HEK293 (cell line): Measurements from ENCODE around the gene TTC22.

ENCODE experiments used
- ZNF221 ChIP-seq: fragments of 450-650 bp; formaldehyde crosslinking; IDR thresholded peaks from 2 replicates; pipeline ENCODE4 v1.5.1; 2017; ENCODE audit warnings: missing biosample characterization, missing genetic modification characterization, borderline replicate concordance
- ZNF416 ChIP-seq: fragments of 450-650 bp; formaldehyde crosslinking; IDR thresholded peaks from 2 replicates; pipeline ENCODE4 v1.5.1; 2016; ENCODE audit warnings: missing biosample characterization, missing genetic modification characterization
- ZNF596 ChIP-seq: fragments of 450-650 bp; IDR thresholded peaks from 2 replicates; pipeline ENCODE4 v1.5.0; 2018; ENCODE audit warnings: missing biosample characterization, mild to moderate bottlenecking, missing genetic modification characterization, moderate library complexity
- TF ChIP-seq, protein P1 (sequence below): fragments of 450-650 bp; formaldehyde crosslinking; IDR thresholded peaks from 2 replicates; pipeline ENCODE4 v1.5.1; 2017; ENCODE audit warnings: missing biosample characterization, missing genetic modification characterization

DNA sequence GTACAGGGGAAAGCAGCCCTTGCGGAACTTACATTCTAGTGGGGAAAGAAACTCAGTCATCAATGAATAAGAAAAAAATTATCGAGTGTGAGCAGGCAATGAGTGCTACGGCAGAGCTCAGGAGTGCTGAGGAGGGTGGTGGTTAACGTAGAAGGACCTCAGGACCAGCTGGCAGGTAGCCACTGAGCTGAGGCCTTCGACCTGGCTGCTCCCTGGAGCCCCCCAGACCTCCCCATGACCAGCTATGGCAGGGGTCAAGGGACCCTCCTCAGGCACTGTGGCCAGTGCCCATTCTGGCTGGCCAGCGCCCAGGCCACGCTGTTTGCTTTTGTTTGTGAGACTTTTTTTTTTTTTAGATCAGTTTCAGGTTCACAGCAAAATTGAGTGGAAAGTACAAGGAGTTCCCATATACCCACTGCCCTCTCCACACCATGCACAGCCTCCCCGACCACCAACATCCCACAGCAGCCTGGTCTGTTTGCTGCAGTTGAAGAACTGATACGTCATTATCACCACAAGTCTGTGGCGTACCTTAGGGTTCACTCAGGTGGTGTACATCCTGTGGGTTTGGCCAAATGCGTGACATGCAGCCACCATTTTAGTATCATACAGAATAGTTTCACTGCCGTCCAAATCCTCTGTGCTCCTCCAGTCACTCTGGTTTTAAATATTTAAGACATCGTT is 11.8 kb upstream of the TTC22 start:
- TF ChIP-seq, protein P1, sequence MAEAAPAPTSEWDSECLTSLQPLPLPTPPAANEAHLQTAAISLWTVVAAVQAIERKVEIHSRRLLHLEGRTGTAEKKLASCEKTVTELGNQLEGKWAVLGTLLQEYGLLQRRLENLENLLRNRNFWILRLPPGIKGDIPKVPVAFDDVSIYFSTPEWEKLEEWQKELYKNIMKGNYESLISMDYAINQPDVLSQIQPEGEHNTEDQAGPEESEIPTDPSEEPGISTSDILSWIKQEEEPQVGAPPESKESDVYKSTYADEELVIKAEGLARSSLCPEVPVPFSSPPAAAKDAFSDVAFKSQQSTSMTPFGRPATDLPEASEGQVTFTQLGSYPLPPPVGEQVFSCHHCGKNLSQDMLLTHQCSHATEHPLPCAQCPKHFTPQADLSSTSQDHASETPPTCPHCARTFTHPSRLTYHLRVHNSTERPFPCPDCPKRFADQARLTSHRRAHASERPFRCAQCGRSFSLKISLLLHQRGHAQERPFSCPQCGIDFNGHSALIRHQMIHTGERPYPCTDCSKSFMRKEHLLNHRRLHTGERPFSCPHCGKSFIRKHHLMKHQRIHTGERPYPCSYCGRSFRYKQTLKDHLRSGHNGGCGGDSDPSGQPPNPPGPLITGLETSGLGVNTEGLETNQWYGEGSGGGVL (tag by site-specific recombination), result no peak
- TF ChIP-seq ZNF596 (tag by site-specific recombination) (no peak), ZNF416 (tag by site-specific recombination) (no peak), ZNF221 (tag by site-specific recombination) (no peak)
